Stimulated activated CD4-positive, alpha-beta T cell treated with anti-CD3 and anti-CD28 coated beads, Interleukin-2, amount 100 ng/mL, for 4 hours (primary cell): Measurements from ENCODE around the gene SAFB.

Experiments used
- DNase-seq: peaks from one replicate; pipeline ENCODE4 v3.0.0-alpha.2; 2020; ENCODE audit warnings: low read depth

SAFB gene

DNA sequence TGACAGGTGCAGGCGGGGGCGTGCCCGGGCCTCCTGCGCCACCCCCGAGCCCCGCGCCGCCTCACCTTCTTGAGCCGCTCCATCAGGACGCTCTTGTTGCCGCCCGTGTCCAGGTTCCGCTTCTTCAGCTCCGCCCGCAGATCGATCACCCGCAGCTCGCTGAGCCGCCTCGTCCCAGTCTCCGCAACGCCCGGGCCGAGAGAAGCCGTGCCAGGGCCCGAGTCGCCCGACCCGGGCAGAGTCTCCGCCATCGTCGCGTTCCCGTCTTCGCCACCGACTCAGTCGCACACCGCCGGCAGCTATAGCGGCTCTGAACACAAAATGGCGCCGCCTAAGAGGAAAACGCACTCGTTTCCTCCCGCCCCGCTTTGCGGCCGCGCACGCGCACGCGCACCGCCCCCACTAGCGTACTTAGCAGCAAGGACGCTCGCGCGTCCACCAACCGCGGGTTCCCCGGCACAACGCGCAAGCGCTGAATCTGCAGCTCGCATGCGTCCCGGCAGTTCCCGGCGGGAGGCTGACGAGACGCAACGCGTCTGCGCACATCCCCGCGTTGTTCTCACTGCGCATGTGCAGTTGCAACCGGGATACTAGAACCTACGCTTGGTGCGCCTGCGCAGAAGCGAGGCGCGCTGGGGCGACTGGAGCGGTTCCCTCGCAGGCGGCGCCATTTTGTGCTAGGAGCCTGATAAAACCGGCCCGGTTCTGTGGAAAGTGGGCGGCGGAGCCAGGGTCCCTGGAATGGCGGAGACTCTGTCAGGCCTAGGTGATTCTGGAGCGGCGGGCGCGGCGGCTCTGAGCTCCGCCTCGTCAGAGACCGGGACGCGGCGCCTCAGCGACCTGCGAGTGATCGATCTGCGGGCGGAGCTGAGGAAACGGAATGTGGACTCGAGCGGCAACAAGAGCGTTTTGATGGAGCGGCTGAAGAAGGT lies at the start of gene SAFB, which contains the start of gene SAFB2:
Gene SAFB, plus strand, starts transcription at position 619 of the 932 bp plus-strand sequence. Its CDS starts 123 bp downstream, at position 742.
Gene SAFB2, minus strand, starts transcription at position 312 of the 932 bp plus-strand sequence. Its CDS starts 61 bp downstream, at position 251.
- peak; percentile 100 for DNase-seq

- DNase-seq, result no peak
Measured at GRCh38 chr19:5575590-5575989, 47.3 kb upstream of the SAFB start.

- peak; percentile 48 for DNase-seq
Measured at GRCh38 chr19:5578097-5578846, 44.6 kb upstream of the SAFB start.

DNA sequence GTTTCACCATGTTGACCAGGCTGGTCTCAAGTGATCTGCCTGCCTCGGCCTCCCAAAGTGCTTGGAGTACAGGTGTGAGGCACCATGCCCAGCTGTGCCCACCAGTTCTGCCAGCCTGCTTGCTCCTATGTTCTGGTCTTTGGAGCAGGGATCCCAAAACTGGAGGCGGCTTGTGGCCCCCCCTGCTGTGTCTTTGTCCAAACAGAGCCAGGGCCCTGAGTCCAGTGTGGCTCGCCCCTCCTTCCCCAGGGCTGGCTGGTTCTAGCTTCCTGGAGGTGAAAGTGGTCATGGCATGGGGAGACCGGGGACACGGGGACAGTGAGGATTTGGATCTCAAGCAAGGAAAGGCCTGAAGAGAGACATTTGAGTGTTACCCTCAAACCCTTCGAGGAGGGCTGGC lies 43.6 kb upstream of the SAFB start:
- DNase-seq, result no peak

DNA sequence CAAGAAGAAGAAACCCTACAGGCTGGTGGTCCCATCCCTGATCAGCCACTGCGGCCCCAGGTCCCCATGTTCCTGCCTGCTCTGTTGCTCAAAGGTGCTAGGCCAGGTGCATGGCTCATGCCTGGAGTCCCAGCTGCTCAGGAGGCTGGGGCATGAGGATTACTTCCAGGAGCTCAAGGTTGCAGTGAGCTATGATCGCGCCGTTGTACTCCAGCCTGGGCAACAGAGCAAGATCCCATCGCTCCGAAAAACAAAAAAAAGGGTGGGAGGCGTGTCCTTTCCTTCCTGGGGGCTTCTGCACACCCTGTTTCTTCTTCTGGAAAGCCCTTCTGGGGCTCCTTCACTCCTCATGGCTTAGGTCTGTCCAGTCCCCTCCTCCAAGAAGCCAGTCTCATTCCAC lies 43.2 kb upstream of the SAFB start:
- DNase-seq, result no peak

GRCh38 chr19:5580161-5580571 lies 42.7 kb upstream of the SAFB start:
- no peak for DNase-seq

GRCh38 chr19:5585461-5586299 lies 37.2 kb upstream of the SAFB start:
- peak; percentile 22 for DNase-seq

DNA sequence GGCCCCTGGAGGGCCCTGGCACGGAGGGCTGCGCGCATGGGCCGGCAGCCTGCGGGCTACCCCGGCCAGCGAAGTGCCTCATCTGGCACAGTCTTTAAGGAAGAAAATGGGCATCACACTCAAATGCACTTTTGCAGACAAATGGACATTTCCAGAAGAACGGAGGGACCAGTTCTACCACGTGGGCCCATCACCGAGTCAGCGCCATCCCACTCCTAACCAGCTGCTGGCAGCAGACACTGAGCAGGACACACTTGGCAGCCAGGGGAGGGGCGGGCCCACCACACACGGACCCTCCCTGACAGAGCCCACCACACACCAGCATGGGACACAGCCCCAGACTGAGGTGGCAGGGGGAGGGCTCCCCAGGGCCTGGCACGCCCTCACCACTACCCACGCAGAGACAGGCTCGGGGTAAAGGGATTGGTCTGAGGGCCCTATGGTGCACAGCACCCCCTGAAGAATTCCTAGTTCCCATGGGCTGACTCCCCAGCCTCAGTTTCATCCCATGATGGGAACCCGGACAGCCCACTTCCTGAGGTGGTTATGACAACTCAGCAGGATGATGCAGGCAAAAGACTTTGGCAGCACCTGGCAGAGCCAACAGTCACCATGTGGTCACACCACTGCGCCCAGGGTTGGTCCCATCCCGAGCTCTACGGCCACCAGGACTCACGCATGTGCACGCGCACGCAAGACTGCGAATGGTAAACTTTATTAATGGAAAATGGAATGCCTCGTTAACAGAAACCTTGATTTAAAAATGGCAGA lies 36.4 kb upstream of the SAFB start:
- DNase-seq, result no peak

GRCh38 chr19:5587071-5587455 lies 35.8 kb upstream of the SAFB start:
- DNase-seq, result no peak

GRCh38 chr19:5587661-5588060 lies 35.2 kb upstream of the SAFB start:
- no peak for DNase-seq

DNA sequence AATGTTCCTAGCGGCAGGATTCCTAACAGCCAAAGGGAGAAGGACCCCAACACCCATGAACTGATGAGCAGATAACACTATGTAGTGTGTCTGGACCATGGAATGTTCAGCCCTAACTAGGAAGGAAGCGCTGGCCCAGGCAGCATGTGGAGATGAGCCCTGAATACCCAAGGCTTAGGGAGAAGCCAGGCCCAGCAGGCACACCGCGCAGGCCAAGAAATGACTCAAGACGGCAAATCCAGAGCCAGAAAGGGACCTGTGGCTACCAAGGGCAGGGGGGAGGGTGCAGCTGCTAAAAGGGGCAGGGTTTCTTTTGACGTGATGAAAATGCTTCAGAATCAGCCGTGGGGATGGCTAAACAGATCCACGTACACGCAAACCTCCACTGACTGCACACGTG lies 34.4 kb upstream of the SAFB start:
- no peak for DNase-seq

GRCh38 chr19:5588906-5589676 lies 33.8 kb upstream of the SAFB start:
- no peak for DNase-seq

- no peak for DNase-seq
Measured at GRCh38 chr19:5590151-5590864, 32.6 kb upstream of the SAFB start.

DNA sequence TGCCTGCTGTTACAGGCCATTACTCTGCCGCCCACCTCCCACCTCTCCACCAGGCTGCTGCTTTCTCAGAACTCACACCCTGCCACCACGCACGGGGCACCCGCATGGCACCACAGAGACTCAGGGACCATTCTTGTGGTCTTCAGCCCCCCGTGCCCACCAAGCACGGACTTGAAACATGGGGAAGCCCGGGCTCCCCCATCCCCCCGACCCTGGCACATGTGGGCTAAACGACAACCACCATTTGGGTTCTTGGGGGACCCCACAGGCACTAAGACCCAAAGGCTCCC lies 32.1 kb upstream of the SAFB start:
- DNase-seq, result no peak

- DNase-seq, result no peak
Measured at GRCh38 chr19:5591476-5591875, 31.4 kb upstream of the SAFB start.

- no peak for DNase-seq
Measured at GRCh38 chr19:5592531-5593342, 30.1 kb upstream of the SAFB start.

GRCh38 chr19:5593343-5594255 lies 29.3 kb upstream of the SAFB start:
- DNase-seq, result no peak

DNA sequence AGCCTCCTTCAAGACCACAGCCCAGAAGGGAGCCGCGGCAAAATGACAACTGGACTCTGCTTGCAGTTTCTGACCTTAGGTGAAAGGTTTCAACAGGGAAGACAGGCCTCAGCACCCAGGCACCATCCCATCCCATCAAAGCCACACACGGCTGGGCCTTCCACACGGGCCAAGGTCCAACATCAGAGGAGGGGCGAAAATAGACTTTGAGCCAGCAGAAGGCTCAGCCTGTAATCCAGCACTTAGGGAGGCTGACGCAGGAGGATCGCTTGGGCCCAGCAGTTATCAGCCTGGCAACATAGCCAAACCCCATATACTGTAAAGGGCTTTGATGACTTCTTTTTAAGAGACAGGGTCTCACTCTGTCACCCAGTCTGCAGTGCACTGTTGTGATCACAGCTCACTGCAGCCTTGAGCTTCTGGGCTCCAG lies 28.3 kb upstream of the SAFB start:
- DNase-seq, result no peak
